ENCODE measurements around the gene ICE2.
A peak's percentile ranks its signal among the peaks of the same experiment; 100 is the strongest.

Gene ICE2

GRCh38 chr15:60382773-60383674, 95.9 kb downstream of the ICE2 start:
- DNase-seq (ENCODE audit: low read depth) = no peak
- TF ChIP-seq, protein P1, sequence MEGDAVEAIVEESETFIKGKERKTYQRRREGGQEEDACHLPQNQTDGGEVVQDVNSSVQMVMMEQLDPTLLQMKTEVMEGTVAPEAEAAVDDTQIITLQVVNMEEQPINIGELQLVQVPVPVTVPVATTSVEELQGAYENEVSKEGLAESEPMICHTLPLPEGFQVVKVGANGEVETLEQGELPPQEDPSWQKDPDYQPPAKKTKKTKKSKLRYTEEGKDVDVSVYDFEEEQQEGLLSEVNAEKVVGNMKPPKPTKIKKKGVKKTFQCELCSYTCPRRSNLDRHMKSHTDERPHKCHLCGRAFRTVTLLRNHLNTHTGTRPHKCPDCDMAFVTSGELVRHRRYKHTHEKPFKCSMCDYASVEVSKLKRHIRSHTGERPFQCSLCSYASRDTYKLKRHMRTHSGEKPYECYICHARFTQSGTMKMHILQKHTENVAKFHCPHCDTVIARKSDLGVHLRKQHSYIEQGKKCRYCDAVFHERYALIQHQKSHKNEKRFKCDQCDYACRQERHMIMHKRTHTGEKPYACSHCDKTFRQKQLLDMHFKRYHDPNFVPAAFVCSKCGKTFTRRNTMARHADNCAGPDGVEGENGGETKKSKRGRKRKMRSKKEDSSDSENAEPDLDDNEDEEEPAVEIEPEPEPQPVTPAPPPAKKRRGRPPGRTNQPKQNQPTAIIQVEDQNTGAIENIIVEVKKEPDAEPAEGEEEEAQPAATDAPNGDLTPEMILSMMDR (IDR thresholded peaks at IDR 0.05; ENCODE audit: control insufficient read depth, insufficient read depth, low read depth, low read length, missing control alignments) = no peak
- H3K4me3 ChIP-seq (ENCODE audit: control insufficient read depth, low read depth, low read length) = no peak overlapping the region

GRCh38 chr15:60381148-60381788, 97.7 kb downstream of the ICE2 start:
- H3K4me3 ChIP-seq (ENCODE audit: control insufficient read depth, low read depth, low read length) = no peak overlapping the region
- DNase-seq (ENCODE audit: low read depth) = no peak
- TF ChIP-seq, protein P1 (IDR thresholded peaks at IDR 0.05; ENCODE audit: control insufficient read depth, insufficient read depth, low read depth, low read length, missing control alignments) = no peak

DNA sequence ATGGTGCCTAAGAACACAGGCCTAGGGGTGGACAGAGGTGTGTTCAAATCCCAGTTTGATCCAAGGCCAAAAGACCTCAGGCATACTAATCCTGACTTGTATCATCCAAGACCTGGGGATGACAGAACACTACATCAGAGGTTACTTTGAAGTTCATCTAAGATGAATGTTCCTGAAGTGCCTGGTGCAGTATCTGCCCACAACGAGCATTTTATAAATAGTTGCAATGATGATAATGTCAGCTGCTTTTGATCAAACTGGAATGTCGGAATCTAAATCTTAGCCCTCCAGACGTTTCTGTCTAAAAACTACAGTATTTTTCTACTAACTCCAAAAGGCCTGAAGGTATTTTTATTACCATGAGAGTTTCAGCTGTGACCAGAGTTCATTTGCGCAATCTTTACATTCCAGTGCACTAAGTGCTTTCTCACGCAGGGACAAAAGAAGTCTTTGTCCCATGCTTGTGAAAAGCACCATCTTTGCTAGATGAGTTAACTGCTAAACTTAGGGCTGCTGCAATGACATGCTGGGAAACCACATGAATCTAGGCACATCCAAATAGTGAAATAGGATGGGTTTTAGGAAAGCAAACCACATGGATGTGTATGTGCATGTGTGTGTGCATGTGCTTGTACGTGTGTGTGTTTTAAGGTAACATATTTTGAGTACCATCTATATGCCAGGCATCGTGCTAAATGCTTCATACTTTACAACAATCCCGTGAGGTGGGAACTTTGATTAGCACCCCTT, 99.2 kb downstream of the ICE2 start:
- TF ChIP-seq, protein P1 (IDR thresholded peaks at IDR 0.05; ENCODE audit: control insufficient read depth, insufficient read depth, low read depth, low read length, missing control alignments) = no peak
- peak; percentile 99 for DNase-seq (ENCODE audit: low read depth)
- H3K4me3 ChIP-seq (ENCODE audit: control insufficient read depth, low read depth, low read length) = no peak overlapping the region

GRCh38 chr15:60379185-60379524, 99.8 kb downstream of the ICE2 start:
- DNase-seq (ENCODE audit: low read depth) = no peak
- no peak overlapping the region for H3K4me3 ChIP-seq (ENCODE audit: control insufficient read depth, low read depth, low read length)
- TF ChIP-seq, protein P1 (IDR thresholded peaks at IDR 0.05; ENCODE audit: control insufficient read depth, insufficient read depth, low read depth, low read length, missing control alignments) = no peak

DNA sequence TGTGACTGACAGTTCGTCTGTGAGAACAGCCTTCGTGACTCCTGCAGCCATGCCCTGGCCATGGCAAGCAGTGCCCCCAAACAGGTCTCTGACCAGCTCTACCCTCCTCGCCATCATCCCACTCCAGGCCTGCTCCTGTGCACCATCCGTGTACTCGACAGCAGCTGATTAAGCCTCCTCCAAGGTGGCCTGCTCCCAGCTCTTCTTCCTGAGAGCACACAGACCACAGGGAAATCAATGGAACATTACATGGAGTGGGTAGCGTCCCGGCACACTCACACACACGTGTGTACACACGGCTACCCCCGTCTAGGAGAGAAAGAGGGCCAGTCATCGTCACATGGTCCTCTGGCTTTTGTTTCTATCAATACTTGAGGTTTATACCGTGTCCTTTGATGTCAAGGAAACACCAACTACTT, 102.3 kb downstream of the ICE2 start:
- H3K4me3 ChIP-seq (ENCODE audit: control insufficient read depth, low read depth, low read length) = no peak overlapping the region
- no peak for DNase-seq (ENCODE audit: low read depth)
- TF ChIP-seq, protein P1 (IDR thresholded peaks at IDR 0.05; ENCODE audit: control insufficient read depth, insufficient read depth, low read depth, low read length, missing control alignments) = no peak

GRCh38 chr15:60375306-60375705, 103.6 kb downstream of the ICE2 start:
- TF ChIP-seq, protein P1 (IDR thresholded peaks at IDR 0.05; ENCODE audit: control insufficient read depth, insufficient read depth, low read depth, low read length, missing control alignments) = no peak
- H3K4me3 ChIP-seq (ENCODE audit: control insufficient read depth, low read depth, low read length) = no peak overlapping the region
- DNase-seq (ENCODE audit: low read depth) = no peak
